Panc1 (cell line): ENCODE results near the gene CREB5. TPM values are rescaled to one million over a fixed set of nuclear protein-coding genes. Genes with fewer than 3 reads are reported as not detected.

ENCODE experiments used
- ATAC-seq: fragments of 200-7000 bp; cut with Tn5 transposase; 2 replicates; pipeline ENCODE4 v1.9.1; 2020; ENCODE audit warnings: mild to moderate bottlenecking, moderate library complexity
- BruUV-seq: library from RNA; stranded (reverse); fragments of 400-500 nt; replicated peaks from 2 replicates; lab custom pipeline; 2021; lab: Mats Ljungman, UMichigan
- CTCF ChIA-PET: fragments of 300-600 bp; sonication (Branson Sonifier 250); formaldehyde crosslinking; loops from one replicate; lab custom pipeline; 2022; ENCODE audit warnings: antibody characterized with exemption; lab: Charles Lee
- POLR2A ChIA-PET: fragments of 300-600 bp; sonication (Branson Sonifier 250); formaldehyde crosslinking; loops from one replicate; lab custom pipeline; 2022; ENCODE audit warnings: antibody characterized with exemption; lab: Charles Lee
- DNase-seq: peaks from one replicate; pipeline ENCODE4 v3.0.0-alpha.2; 2010; ENCODE audit warnings: low read depth, low spot score
- H3K27ac ChIP-seq: 2 replicates; pipeline ENCODE4 v1.5.1; 2011; ENCODE audit warnings: mild to moderate bottlenecking, low read length, inconsistent platforms
- H3K27me3 ChIP-seq: fragments of 200-500 bp; sonication (Bioruptor generic); 2 replicates; pipeline ENCODE4 v1.6.0; 2014; ENCODE audit warnings: low read length, inconsistent platforms; ENCODE audit not compliant: control insufficient read depth, insufficient read depth
- H3K36me3 ChIP-seq: fragments of 200-500 bp; sonication (Bioruptor generic); 2 replicates; pipeline ENCODE4 v1.5.1; 2014; ENCODE audit warnings: inconsistent platforms, mild to moderate bottlenecking, low read length, moderate library complexity; ENCODE audit not compliant: control insufficient read depth, insufficient read depth
- H3K4me1 ChIP-seq: 2 replicates; pipeline ENCODE4 v1.5.1; 2011; ENCODE audit warnings: inconsistent platforms, mild to moderate bottlenecking, low read length, moderate library complexity; ENCODE audit not compliant: control insufficient read depth, insufficient read depth
- H3K4me3 ChIP-seq, 2 experiments: 2 replicates each; pipeline ENCODE4 v1.5.1; 2011 to 2012; ENCODE audit warnings: low read depth in 2 of 2, low read length in 2 of 2, mild to moderate bottlenecking in 2 of 2, inconsistent platforms in 1 of 2, moderate library complexity in 1 of 2
- H3K9me3 ChIP-seq: fragments of 200-500 bp; sonication (Bioruptor generic); 2 replicates; pipeline ENCODE4 v1.5.1; 2014; ENCODE audit warnings: low read depth, mild to moderate bottlenecking, inconsistent platforms, low read length, moderate library complexity; ENCODE audit not compliant: control insufficient read depth, insufficient read depth
- POLR2AphosphoS5 ChIP-seq: IDR thresholded peaks from 2 replicates; pipeline ENCODE4 v1.6.1; 2012; ENCODE audit warnings: mild to moderate bottlenecking, low read depth, low read length, moderate library complexity
- SIN3A ChIP-seq: IDR thresholded peaks from 2 replicates; pipeline ENCODE4 v1.6.1; 2012; ENCODE audit warnings: low read depth, mild to moderate bottlenecking, low read length, moderate library complexity, borderline replicate concordance; ENCODE audit not compliant: insufficient read depth
- TCF7L2 ChIP-seq: IDR thresholded peaks from 2 replicates; pipeline ENCODE4 v1.6.1; 2011; ENCODE audit warnings: mild to moderate bottlenecking, low read depth, low read length, inconsistent platforms
- in situ Hi-C: cut with HindIII; loops from 2 replicates; pipeline ENCODE4 v1.10.0; 2016; ENCODE audit warnings: low sequenced_read_pairs, low pct_unique_long_range_greater_than_20kb
- intact Hi-C: fragments of 100-400 bp; cut with micrococcal nuclease; formaldehyde crosslinking; loops from one replicate; pipeline ENCODE4 v1.10.0; 2022; ENCODE audit not compliant: unreplicated experiment
- total RNA-seq: library from RNA; stranded (reverse); gene quantifications from one replicate; pipeline ENCODE4 v1.2.1, GENCODE V29; 2021; ENCODE audit not compliant: unreplicated experiment
- TF ChIP-seq, protein P1 (sequence below): fragments of 450-650 bp; IDR thresholded peaks from 2 replicates; pipeline ENCODE4 v1.5.1; 2017; ENCODE audit warnings: mild to moderate bottlenecking
- TF ChIP-seq, protein P2 (sequence below), 2 experiments: IDR thresholded peaks; 2 replicates each; pipeline ENCODE4 v1.6.1; 2011 to 2012; ENCODE audit warnings: low read depth in 2 of 2, control low read depth in 1 of 2, low read length in 1 of 2, mild to moderate bottlenecking in 1 of 2, moderate library complexity in 1 of 2; ENCODE audit not compliant: insufficient read depth in 1 of 2

CREB5 gene
- total RNA-seq, 1 experiment from 2014 or later = 3.1 TPM

DNA sequence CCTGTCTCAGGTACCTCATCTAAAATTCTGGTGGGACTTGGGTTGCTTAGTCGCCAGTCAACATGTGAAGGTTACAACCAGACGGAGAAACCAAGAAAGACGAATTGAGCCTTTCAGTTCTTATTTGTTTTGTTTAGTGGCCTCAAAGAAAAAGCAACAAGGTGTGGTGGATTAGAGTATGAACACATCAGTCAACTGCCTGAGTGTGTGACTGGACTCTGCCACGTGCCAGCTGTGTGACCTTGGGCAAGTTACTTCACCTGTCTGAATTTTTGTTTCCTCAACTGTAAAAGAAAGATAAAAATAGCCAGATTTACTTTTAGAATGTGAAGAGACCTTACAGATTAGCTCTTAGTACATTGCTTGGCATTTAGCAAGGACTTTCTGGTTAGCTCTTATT is 259.2 kb downstream of the CREB5 start:
- DNase-seq (no peak), ATAC-seq (no peak)
- Histone ChIP-seq H3K4me3 (no peak overlapping the region), H3K36me3 (no peaks in the 10 kb centered on the region), H3K27me3 (no peaks in the 10 kb centered on the region; the same call in 1 of the 2 replicates), H3K27ac (no peak overlapping the region), H3K4me1 (no peaks in the 10 kb centered on the region), H3K9me3 (no peaks in the 10 kb centered on the region)
- POLR2A ChIA-PET = interaction anchor here (0.7 kb wide), 1 partner anchor 25 kb away, joined by 9 read pairs; no protein-coding TSS in a partner anchor
- intact Hi-C loops (no loop called here), in situ Hi-C loops (no loop called here)
- TF ChIP-seq SIN3A (no peak), POLR2AphosphoS5 (no peak), TCF7L2 (no peak)
- TF ChIP-seq, protein P1, sequence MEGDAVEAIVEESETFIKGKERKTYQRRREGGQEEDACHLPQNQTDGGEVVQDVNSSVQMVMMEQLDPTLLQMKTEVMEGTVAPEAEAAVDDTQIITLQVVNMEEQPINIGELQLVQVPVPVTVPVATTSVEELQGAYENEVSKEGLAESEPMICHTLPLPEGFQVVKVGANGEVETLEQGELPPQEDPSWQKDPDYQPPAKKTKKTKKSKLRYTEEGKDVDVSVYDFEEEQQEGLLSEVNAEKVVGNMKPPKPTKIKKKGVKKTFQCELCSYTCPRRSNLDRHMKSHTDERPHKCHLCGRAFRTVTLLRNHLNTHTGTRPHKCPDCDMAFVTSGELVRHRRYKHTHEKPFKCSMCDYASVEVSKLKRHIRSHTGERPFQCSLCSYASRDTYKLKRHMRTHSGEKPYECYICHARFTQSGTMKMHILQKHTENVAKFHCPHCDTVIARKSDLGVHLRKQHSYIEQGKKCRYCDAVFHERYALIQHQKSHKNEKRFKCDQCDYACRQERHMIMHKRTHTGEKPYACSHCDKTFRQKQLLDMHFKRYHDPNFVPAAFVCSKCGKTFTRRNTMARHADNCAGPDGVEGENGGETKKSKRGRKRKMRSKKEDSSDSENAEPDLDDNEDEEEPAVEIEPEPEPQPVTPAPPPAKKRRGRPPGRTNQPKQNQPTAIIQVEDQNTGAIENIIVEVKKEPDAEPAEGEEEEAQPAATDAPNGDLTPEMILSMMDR = no peak
- TF ChIP-seq, protein P2, sequence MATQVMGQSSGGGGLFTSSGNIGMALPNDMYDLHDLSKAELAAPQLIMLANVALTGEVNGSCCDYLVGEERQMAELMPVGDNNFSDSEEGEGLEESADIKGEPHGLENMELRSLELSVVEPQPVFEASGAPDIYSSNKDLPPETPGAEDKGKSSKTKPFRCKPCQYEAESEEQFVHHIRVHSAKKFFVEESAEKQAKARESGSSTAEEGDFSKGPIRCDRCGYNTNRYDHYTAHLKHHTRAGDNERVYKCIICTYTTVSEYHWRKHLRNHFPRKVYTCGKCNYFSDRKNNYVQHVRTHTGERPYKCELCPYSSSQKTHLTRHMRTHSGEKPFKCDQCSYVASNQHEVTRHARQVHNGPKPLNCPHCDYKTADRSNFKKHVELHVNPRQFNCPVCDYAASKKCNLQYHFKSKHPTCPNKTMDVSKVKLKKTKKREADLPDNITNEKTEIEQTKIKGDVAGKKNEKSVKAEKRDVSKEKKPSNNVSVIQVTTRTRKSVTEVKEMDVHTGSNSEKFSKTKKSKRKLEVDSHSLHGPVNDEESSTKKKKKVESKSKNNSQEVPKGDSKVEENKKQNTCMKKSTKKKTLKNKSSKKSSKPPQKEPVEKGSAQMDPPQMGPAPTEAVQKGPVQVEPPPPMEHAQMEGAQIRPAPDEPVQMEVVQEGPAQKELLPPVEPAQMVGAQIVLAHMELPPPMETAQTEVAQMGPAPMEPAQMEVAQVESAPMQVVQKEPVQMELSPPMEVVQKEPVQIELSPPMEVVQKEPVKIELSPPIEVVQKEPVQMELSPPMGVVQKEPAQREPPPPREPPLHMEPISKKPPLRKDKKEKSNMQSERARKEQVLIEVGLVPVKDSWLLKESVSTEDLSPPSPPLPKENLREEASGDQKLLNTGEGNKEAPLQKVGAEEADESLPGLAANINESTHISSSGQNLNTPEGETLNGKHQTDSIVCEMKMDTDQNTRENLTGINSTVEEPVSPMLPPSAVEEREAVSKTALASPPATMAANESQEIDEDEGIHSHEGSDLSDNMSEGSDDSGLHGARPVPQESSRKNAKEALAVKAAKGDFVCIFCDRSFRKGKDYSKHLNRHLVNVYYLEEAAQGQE (IDR thresholded peaks at IDR 0.05; ENCODE audit: insufficient read depth in 1 of 2, low read depth in 2 of 2, low read length in 1 of 2) = no peak
- CTCF ChIA-PET = no interaction called here
- BruUV-seq = no TSS peak

DNA sequence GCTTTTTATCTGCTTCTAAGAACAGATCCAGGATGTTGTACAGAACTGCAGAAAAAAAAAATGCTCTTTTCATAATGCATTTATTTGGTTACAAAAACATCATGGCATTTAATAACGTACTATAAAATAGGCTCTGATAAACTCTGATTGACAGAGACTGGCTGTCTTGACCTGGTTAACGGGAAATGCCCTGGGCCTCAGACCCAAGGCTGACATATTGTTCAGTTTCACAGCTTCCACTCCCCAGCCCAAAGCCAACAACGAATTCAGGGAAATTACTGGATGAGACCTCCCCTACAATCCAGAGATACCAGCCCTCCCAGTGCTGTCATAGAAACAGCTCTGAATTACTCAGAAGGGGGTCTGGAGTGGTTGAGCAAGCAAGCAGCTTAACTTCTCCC is 260.1 kb downstream of the CREB5 start:
- H3K36me3 ChIP-seq = no peaks in the 10 kb centered on the region
- ChIA-PET POLR2A (no interaction called here), CTCF (no interaction called here)
- no peaks in the 10 kb centered on the region for H3K9me3 ChIP-seq
- intact Hi-C loops = no loop called here
- H3K4me1 ChIP-seq = no peaks in the 10 kb centered on the region
- ATAC-seq (no peak), DNase-seq (no peak)
- TF ChIP-seq, protein P2 (IDR thresholded peaks at IDR 0.05; ENCODE audit: insufficient read depth in 1 of 2, low read depth in 2 of 2, low read length in 1 of 2) = no peak
- TF ChIP-seq, protein P1 = no peak
- no peak for TF ChIP-seq TCF7L2
- TF ChIP-seq SIN3A = no peak
- TF ChIP-seq POLR2AphosphoS5 = no peak
- no peak overlapping the region for H3K4me3 ChIP-seq
- H3K27me3 ChIP-seq = no peaks in the 10 kb centered on the region; the same call in 1 of the 2 replicates
- in situ Hi-C loops = no loop called here
- BruUV-seq = no TSS peak
- no peak overlapping the region for H3K27ac ChIP-seq
